GM19023 (cell line): Measurements from ENCODE around the gene ADPRHL1.
"Not testable (repeated sequence)": the region's sequence is repeated elsewhere in the genome, so short reads cannot be mapped to it uniquely, and the experiment has no call there.

Source experiments
- ATAC-seq: cut with Tn5 transposase; IDR thresholded peaks from one replicate; pipeline ENCODE4 v1.9.1; 2021; ENCODE audit warnings: mild to moderate bottlenecking, moderate library complexity; ENCODE audit not compliant: unreplicated experiment

Gene ADPRHL1

DNA sequence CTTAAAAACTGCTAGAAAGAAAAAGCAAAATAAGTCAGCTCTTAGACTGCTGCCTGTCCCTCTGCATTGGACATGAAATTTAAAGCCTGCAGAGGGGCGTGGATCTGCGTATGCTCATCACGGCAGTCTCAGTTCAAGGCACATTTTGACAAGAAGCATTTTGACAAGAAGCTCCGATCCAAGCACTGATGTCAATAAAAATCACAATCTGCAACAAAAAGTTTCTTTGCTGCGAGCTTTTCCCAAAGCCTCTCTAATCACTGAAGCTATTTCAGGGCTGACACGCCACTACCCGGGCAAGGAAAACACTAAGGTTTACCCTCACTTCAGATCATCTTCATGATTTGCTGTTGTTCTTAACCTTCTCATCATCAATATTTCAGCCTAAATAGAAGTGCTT lies 29.8 kb upstream of the ADPRHL1 start:
- no peak for ATAC-seq

DNA sequence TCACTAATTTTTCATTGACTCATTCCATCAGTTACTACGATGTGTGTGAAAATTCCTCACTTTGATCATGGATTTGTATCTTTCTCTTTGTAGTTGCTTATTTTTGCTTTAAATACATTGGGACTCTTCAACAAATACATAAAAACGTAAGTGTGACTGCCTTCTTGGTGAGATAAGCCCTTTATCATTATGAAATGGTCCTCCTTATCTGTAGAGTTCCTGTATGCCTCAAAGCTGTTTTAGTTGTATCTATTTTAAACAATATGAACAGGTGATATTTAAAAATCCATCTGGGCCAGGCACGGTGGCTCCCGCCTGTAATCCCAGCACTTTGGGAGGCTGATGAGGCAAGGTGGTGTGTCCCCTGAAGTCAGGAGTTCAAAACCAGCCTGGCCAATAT lies 25.9 kb upstream of the ADPRHL1 start:
- no peak for ATAC-seq

DNA sequence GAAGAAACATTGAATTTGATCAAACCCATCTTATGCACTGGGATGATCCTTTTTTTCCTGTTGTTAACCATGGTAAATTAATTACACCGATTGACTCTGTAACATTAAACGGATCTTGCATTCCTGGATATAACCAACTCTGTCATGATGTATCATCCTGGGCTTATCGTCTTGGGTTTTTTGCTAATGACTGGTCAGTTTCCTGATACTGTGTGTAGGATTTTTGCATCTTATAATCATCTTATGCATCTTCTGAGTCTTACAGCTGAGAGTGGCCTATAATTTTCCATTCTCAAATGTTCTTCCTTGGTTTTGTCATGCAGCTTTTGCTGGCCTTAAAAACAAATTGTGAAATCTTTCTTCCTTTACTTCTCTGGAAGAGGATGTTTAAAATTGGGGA lies 24.4 kb upstream of the ADPRHL1 start:
- ATAC-seq = no peak

DNA sequence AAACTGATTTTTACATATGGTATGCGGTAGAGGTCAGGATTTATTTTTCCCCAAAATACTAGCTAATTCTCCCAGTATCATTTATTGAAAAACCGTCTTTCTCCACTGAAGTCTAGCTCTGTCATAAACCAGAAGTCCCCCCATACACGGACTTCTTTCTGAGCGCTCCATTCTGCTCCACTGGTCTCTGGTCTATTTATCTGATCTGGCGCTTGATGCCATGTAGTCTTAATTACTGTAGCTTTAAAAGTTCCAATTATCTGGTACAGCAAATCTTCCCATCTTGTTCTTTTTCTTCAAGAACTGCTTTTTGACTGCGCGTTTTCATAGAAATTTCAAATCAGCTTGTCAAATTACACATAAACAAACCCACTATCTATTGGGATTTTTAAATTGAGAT lies 23.5 kb upstream of the ADPRHL1 start:
- ATAC-seq = no peak

DNA sequence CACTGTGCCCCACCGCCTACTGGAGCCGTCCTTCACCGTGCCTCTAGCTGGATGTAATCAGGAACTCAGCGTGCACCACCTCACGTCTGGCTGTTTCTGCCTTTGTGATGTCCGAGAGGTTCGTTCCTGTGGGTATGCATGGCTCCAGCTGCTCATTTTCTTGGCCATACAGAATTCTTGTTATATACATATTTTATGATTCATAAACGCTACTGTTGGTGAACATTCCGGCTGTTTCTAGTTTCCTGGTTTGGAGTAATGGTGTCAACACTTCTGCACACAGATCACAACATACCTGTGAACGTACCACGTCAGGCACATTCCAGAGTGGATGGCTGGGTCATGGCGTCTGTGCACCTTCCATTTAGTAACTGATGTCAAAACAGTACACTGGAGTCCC lies 22.6 kb upstream of the ADPRHL1 start:
- no peak for ATAC-seq

DNA sequence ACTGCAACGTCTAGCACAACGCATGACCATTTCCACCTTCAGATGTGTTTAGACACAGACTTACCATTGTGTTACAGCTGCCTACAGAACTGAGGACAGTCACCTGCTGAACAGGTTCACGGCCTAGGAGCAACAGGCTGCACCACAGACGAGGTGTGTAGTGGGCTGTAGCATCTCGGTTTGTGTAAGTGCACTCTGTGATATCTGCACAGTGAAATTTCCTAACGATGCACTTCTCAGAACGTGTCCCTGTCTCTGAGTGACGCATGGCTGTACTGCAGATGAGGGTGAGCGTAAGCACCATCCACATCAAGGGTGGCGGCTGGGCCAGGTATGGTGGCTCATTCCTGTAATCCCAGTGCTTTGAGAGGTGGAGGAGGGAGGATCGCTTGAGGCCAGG lies 22.0 kb upstream of the ADPRHL1 start:
- ATAC-seq = no peak

DNA sequence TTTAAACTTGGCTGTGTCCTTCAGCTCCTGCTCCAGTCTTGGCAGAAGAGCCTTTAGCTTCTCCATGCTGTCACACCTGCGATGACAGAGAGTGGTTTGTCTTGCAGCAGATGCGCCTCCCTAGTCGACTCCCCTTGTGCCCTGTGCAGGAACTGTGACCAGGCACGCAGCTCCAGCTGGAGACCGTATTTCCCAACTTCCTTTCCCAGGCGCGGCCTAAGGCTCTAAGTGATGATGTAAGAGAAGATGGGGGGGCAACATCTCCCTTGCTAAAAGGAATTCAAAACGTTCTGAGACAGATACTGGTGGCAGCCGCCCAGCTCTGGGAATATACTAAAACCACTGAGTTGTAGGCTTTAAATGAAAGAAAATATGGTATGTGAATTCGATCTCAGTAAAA lies 20.9 kb upstream of the ADPRHL1 start:
- ATAC-seq = no peak

DNA sequence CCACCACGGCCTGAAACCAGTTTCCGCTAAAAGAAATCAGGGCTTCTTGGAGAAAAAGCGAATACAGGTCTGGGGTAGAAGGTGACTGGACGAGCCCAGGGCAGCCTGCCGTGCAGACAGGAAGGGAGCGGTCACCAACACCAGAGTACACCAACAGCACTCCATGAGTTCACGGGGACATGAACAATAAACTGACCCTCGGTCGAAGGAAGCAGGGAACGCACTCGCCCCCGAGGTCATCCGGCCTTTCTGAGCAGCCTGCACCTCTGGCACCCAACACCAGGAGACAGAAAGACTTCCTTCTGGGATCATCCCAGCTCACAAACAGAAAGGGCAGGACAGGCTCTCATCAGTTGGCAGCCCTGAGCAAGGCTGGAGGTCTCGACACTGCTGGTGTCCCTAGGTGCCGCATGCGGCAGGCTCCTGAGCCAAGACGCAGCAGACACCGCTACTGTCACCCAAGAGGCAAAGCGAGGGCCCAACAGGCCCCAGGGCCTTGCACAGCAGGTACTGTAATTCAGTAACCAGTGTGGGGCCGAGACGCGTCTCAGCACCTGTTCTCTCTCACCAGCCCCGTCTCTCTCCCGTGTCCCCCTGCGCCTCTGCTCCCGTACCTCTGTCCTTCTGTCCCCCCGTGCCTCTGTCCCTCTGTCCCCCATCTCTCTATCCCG lies 19.2 kb upstream of the ADPRHL1 start:
- ATAC-seq = no peak

DNA sequence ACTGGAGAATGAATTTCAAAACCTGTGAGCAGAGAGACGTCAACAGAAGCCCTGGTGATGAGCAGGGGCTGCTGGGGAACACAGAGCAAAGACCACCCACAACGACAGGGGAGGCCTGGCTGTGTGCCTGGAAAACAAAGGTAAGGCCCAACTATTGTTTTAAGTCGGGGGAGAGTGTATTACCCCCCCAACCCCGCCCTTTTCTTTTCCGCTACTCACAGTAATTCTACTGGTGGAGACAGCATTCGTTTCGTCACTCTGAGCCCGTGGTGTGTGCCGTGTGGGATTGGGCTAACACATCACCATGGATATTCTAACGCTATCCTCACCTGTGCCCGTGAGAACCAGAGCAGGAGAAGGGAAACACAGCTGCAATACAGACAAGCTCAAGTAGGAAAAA lies 18.6 kb upstream of the ADPRHL1 start:
- ATAC-seq = no peak

DNA sequence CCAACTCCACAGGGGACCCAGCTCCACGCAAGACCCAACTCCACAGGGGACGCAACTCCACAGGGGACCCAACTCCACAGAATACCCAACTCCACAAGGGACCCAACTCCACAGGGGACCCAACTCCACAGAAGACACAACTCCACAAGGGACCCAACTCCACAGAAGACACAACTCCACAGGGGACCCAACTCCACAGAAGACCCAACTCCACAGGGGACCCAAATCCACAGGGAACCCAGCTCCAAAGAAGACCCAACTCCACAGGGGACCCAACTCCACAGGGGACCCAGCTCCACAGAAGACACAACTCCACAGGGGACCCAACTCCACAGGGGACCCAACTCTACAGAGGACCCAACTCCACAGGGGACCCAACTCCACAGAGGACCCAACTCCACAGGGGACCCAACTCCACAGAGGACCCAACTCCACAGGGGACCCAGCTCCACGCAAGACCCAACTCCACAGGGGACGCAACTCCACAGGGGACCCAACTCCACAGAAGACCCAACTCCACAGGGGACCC lies 17.4 kb upstream of the ADPRHL1 start:
- ATAC-seq = not testable (repeated sequence)

DNA sequence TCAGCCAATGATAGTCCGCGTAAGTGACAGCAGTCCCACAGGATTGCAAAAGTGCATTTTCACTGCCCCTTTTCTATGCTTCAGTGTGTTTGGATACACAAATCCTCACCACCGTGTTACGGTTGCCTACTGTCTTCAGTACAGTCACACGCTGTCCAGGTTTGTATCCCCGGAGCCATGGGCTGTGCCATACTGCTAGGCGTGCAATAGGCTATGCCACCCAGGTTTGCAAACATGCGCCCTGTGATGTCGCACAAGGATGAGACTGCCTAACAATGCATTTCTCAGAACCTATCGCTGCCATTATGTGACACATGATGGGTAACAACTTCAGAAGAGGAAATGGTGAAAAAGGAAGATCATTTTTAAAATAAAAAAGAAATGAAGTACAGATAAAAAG lies 16.8 kb upstream of the ADPRHL1 start:
- ATAC-seq = no peak

DNA sequence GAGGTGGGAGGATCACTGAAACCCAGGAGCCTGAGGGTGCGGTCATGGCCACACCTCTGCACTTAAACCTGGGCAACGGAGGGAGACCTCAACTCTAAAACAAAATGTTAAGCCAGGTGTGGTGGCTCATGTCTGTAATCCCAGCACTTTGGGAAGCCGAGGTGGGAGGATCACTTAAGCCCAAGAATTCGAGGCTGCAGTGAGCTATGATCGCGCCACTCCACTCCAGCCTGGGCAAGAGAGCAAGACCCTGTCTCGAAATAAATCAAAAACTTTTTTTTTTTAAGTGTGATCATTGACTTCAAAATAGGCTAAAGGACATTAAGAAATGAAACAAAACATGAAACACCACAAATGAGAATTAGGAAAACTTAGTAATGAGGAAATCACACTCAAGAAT lies 16.3 kb upstream of the ADPRHL1 start:
- no peak for ATAC-seq

DNA sequence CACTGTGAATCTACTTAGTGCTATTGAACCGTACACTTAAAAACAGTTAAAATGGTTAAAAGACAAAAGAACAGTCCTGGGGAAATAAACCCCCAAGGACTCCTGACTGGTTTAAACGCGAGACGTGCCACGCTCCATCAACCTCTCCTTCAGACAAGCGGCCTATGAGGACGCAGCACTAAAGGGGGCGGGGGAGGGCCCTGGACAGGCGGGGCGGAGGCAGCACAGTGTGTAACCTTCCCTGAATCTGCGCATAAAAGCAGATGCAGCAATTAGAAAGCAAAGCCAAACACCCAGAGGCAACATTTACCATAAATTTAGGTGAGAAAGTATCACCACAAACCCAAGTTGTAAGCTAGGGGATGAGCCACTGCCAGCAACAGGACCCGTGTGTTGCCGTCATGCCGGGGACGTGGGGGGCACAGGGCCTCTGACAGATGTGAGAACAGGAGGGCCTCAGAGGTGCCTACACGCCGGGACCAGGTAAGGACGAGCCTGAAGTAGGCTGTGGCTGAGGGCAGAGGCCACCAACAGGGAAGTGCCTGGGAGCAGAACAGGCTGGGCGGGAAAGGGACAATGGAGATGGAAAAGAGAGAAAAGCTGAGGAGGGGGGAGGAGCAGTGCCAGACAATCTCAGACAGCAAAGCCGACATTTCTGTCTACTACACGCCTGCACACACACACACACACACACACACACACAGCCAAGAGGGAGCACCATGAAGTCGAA lies 15.3 kb upstream of the ADPRHL1 start:
- no peak for ATAC-seq

DNA sequence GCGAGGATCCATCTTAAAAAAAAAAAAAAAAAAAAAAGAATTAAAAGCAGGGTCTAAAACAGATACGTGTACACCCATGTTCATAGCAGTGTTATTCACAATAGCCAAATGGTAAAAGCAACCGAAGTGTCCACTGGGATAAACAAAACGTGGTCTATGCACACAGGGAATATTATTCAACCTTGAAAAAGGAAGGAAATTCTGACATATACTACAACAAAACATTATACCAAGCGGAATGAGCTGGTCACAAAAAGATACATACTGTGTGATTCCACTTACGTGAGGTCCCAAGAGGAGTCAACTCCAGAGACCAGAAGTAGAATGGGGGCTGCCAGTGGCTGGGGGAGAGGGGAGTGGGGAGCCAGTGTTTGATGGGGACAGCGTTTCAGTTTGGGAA lies 14.7 kb upstream of the ADPRHL1 start:
- ATAC-seq = no peak

DNA sequence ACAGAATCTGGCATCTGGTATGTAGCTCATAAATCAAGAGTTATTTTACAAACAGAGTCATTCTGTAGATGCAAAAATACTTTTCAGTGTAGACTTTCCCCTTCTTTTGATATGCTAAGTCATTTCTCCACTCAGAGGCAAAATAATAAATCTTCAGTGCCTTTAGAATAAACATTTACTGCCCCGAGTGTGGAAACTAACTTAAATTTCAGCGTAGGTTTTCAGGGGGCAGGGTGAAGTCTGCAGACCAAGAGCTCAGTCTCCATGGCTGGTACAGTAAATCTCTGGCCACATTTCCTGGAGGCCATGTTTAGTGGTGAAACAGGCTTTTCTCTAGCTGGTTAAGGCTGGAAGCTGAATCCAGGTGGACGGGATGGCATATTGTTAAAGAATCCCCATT lies 13.1 kb upstream of the ADPRHL1 start:
- ATAC-seq = no peak

DNA sequence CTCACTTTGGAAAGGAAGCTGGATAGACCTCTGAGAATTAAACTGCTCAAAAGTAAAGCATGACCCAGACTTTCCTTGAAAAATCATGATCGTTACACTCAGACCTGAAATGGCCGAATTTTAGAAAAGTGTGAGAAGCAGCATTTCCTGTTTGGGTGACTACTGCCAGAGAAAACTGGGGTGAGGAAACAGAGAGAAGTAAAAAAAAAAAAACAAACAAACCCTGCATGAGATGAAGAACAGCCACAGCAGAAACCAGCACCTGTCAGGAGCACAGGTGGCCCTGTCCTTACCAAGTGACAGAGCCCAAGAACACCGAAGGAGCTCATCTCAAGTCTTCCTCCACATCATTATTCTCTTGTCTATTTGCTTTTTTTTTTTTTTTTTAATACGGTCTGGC lies 12.0 kb upstream of the ADPRHL1 start:
- ATAC-seq = no peak

DNA sequence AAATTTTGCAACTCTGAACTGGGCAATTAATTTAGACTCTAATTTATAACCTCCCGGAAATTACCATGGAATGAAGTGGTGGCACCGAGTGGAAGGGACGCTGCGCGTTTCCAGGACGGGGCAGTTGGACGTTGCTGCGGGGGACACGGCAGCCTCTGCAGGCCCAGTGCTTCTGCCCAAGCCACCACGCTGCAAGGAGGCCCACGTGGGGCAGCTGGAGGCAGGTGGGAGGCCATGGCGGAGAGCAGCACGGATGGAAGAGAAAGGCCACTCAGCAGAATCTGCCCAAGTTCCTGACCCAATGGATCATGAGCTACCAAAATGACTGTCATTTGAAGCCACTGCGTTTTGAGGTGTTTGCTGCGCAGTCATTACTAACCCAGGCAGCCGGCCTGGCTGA lies 11.2 kb upstream of the ADPRHL1 start:
- no peak for ATAC-seq

DNA sequence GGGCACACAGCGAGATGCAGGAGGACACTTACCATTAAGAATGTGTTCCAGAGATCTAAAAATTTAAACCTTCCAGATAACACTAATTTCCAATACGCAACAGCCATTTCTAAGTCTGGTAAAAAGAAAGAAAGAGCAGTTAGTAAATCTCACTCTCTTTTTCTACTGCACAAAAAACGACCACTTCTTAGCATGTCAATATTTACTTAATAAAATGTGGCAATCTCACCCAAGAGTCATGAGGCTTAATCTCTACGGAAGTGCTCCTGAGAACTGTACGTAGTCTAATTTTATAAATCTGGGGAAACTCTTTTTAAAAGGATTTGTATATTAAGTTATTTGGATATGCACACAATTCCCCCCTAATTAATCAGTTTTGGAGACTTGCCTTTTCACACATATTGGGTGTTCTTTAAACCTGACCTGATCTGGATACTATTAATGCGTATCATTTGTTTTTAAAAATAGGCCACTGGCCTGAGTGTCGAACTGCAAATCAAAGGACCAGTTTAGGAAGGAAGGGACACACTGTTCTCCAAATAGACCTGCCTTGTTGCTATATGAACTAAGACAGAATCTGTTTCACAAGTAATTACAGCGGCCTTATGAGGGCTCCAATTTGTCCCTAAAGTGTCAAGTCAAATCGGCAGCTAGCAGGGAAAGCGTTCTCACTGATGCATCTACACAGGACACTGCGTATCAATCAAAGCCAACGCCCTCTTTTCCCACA lies 7.9 kb upstream of the ADPRHL1 start:
- ATAC-seq = no peak

DNA sequence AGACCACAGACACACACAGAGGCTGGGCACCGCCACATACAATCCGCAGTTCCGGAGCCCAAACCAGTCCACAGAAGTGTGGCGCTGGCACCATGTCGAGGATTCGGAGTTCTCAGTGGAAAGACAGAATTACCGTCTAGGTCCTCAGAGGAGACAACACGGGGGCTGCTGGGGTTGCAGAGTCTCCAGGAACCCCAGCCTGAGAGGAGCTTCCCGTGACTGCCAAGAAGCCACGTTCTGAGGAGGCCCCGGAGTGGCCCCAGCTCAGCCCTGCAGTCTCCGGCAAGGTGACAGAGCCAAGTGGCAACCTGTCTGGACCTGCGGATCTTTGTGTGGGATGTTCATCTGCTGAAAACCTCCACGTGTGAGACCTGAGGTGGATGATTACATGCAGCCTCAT lies 7.3 kb upstream of the ADPRHL1 start:
- ATAC-seq = no peak

DNA sequence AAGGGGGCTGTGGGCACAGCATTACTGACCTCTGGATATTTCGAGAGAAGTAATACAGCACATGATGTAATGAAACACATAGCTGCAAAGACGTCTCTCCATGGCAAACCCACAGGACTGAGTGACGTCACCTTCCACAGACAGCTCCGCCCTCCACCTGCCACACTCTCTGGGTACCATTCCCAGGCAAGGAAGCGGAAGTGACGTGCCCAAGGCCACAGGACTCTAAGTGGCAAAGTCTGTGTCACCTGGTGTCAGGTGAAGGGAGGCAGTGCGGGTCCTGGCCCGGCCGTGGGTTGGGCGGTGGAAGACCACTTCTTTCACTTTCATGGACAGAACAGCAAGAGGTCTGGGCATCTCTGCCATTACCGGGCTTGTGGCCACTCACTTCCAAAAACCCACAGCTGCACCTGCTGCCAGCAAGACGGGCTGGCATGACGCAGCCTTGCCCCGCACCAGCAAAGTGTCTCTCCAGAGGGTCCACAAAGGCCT lies 6.8 kb upstream of the ADPRHL1 start:
- no peak for ATAC-seq

DNA sequence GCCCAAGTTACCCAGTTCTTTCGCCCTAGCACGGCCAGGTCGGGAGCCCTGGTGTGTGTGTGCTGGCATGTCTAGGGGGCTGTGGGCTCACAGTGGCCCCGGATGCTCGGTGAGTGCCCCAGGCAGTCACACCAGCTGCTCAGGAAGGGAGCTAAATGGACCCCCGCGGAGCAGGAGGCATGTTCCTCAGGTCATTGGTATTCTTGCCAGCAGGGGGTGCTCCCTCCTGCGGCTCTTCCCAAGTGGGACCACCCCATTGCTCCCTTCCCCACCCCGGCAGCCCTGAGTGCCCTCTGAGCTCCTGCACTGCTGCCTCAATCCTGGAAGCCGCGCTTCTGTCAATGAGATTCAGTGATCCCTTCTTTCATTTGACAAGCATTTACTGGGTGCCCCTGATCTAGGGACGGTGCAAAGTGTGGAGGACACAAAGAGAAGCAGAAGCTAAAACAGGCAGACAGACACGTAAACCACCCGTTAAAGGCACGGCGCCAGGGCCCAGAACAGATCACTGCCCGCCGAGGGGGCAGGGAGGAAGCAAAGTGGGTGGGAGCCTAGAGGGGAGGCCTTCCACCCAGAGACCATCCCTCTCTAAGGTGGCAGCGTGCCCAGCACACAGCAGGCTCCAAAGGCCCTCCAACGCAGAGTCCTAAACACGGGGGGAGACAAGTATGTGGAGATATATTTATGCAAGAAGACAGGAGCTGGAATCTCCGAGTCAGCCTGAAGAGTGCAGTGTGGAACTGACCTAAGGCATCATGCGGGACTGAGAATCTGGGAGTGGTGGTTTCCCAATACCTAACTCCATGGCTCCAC lies 5.2 kb upstream of the ADPRHL1 start:
- no peak for ATAC-seq
